Effector CD8-positive, alpha-beta T cell (primary cell): ENCODE results near the gene RNF220.

Source experiments
- DNase-seq: peaks from one replicate; lab custom pipeline; 2025; lab: John Stamatoyannopoulos, UW

Gene RNF220

GRCh38 chr1:44523593-44524591 lies 118.8 kb downstream of the RNF220 start:
- no peak for DNase-seq

DNA sequence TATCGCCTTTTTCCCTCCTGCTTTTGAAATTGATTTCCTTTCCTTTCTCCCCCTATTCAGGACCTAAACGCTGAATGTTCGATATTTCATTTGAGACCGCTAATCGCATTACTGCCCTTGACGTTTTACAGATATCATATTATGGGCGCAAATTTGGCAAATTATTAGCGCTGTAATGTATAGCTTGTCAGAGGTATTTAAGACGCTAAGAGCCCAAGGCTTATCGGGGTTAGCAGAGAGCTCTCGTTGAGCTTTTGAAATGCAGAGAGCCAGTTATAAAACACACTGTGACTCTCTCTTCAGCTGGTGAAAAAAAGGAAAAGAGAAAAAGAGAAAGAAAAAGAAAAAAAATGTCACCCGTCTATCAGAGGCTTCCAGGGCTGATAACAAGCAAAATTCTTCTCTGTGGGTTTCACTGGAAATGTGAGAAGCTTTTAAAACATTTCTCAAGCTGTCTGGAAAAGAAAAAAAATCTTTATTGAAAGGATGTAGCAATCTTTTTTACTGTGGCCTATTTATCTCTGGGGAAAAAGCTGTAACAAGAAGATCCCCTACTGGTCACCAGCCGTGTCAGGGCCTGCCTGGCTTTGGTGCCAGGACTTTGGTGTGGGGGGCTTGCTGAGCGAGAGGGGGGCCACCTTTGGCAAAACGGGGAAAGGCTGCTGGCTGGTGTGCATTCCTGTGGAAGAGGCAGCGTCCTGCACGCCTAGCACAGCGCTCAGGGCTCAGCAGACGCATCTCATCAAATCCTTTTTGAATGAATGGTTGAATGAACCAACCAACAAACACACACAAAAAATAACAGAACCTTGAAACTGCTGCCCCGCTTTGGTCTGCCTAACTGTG lies 119.8 kb downstream of the RNF220 start:
- DNase-seq, result no peak

DNA sequence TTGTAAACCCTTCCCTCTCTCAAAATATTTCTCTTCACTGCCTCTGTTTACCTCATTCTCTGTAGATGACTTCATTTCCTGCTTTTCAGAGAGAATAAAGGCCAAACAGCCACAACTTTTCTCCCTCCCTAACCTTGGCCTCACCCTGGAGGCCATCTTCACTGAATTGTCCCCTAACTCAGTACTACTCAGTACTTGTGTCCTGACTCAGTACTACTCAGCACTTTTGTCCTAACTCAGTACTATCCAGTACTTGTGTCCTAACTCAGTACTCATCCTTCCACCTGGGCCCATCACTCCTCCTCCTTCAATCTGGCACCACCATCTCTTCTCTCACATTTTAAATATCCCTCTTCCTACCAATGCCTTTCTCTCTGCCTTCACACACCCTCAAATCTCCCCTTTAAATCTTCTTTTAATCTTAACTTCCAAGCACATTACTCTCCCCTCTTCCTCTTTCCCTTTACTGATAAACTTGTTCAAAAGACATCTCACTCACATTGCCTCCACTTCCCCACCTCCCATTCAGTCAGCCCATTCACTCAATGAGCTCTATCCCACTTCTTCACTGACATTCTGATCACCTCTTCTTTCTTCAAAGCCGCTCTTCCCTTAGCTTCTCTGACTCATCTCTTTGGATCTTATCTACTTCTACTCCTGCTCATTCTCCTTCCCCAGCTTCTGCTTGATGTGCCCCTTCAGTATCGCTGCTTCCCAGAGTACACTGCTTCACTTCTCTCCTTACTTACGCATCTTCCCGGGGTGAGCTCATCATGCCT lies 121.4 kb downstream of the RNF220 start:
- no peak for DNase-seq

DNA sequence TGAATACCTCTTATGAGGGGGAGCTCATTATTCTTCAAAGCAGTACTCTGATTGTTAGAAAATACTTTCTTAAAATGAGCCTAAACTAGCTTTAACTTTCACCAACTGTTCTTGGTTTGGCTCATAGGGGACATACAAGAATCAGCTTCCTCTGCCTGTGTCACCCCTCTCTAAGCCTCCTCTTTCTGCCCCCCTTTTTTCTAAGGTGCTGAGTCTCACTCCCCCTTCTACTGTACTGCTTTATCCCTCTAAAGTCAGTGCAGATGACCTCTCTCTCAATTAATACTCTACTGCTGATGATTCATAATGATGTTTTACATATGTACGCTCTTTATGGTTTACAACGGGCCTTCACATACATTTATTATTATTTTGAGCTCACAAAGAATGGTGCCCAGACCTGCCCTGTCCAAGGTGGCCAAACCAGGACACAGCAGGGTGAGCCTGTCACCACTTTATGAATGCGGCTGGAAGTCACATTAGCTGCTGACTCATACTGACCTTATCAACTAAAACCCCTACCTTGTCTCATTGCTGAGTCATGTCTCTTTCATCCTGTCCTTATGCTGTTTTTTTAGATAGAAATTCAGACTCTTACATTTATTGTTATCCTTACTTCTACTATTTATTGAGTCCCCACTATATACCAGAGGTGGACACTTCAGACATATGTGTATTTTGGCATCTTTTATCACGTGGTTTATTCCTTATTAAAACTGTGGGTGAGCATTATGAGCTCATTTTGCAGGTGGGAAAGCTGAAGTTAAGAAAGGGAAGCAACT lies 126.9 kb downstream of the RNF220 start:
- no peak for DNase-seq

DNA sequence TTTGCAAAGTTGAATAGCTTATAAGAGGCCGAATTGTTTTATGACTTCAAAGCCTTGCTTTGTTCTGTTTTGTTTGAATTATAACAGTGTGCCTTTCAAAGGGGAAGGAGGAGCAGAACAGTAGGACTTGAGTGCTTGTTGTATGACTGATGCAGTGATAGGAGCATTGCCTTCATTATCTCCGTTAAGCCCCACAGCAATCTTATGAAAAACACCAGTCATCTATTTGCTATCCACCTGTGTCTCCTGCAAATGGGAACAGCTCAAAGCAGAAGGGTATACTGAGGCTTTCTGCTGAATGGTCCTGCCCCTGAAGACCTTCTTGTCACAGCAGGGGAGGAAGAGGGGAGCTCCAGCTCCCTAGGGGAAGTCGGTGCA lies 127.5 kb downstream of the RNF220 start:
- no peak for DNase-seq

- DNase-seq, result no peak
Observed at GRCh38 chr1:44534771-44535170, 129.7 kb downstream of the RNF220 start.

GRCh38 chr1:44536357-44537209 lies 131.5 kb downstream of the RNF220 start:
- DNase-seq, result no peak

GRCh38 chr1:44537538-44537937 lies 132.5 kb downstream of the RNF220 start:
- no peak for DNase-seq

GRCh38 chr1:44537956-44538355 lies 132.9 kb downstream of the RNF220 start:
- no peak for DNase-seq

DNA sequence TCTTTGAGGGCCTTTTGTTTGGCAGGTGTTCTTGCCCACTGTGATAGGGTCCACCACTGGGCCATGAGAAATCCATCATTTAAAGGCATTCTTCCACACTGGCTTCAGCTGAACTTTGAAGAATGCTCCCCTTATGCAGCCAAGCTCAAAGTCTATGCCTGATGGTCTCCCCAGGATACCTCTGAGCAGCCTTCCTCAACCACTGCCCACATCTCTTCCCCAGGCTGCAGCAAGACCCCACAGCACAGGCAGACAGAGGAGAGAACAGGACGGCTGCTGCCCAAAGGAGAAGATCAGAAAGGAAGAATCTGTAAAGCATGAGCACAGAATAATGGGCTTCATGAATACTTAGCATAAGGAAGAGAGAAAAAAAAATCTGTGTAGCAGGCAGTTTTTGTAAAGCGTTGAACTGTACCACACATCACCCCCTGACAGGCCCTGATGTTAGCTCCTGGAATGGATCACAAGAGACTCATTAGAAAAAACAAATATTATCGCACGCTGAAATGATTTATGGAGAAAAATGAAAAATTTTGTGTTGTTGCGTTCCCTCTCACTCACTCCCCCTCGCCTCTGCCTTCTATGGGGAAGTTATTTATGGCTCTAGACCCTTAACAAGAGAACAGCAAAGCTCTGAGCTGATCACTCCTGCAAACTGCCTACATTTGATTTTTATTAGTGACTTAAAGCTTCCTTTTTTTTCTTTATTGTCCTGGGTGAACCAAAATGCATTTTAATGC lies 135.1 kb downstream of the RNF220 start:
- no peak for DNase-seq

DNA sequence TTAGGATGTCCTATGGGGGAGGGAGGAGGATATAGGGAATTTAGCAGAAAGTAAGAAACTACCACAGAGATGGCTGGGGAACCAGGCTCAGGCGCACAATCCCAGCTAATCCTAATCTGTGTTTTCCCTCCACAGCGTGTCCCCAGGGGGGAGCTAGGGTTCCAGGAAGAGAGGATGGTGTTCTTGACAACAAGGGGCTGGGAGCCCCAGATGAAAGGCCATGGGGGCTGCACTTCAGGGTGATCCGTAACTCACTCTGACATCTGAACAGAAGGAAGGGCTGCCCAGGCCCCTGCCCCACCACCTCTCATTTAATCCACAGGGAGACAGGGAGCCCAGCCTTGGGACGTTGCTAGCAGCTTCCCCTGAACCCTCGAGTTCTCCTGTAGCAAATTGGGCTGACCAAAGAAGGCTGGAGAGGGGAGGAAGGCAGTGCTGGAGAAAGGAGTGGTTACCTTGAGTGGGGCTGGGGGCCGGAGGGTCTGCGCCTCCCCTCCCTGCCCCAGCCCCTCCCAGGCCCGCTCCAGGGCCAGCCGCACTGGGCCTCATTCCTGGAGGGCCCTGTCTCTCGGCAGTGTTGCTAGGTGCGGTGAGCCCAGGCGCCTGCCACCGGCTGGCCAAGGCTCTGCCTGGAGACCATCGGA lies 137.5 kb downstream of the RNF220 start:
- DNase-seq, result no peak

DNA sequence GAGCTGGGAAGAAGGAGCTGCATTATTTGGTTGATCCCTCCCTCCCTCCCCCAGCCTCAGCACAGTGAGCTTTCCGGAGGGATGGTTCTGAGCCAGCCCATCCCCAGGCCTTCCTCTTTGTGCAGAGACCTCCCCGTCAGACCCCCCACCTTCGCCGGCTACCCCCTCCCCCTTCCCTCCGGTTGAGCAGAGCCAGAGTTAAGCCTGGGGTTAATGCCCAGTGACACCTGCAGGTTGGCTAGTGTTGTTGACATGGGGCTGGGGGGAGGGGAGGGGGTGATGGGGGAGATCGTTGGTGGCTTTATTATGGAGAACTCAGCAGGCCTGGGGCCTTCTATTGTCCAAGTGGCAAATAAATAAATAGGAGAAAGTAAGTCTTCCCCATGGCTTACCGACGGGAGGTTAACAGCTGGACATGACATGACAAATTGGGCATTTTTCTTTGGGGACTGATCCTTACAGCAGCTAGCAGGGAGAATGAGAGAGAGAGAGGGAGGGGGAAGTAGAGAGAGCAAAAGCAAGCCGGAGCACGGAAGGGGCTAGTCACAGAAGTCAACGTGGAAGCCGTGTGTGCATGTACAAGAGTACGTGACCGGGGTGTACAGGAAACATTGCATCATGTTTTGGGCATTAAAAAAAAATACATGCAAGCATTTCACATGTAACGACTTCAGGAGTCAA lies 138.1 kb downstream of the RNF220 start:
- no peak for DNase-seq

DNA sequence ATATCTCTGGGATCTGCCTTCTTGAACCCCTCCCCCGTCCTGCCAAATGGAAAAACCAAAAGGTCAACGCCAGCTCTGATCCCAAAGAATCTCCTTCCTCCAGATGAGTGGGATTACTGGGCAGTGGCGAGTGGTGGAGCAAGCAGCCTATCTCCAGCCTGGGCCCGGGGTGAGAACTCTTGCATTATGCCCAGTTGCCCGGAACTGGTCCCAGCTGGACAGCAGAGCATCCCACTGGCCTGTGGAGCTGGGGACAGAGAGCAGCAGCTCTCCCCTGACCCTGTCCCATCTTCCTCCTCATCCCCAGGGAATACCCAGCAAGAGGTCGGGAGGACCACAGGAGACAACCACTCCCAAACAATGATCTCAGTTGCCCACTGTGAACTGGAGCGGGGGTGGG lies 138.7 kb downstream of the RNF220 start:
- no peak for DNase-seq

GRCh38 chr1:44544960-44545359 lies 139.9 kb downstream of the RNF220 start:
- DNase-seq, result no peak

GRCh38 chr1:44545961-44546360 lies 140.9 kb downstream of the RNF220 start:
- no peak for DNase-seq

GRCh38 chr1:44546403-44547053 lies 141.5 kb downstream of the RNF220 start:
- no peak for DNase-seq

DNA sequence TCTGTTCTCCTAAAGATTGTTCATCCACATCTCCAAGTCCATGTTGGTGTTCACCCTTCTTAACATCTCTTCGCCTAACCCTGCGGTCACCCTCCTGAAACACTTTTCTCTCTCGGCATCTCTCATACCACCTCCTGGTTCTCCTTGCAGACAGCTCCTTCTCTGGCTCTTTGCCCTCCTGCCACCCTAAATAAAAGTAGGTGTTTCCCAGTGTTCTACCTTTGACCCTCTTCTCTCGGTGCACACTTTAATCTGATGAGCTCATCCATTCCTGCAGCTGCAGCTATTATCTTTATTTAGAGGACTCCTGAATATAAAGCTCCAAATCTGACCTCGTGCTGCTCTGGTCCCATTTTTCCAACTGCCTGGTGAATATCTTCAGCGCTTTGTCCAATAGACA lies 142.3 kb downstream of the RNF220 start:
- DNase-seq, result no peak

- no peak for DNase-seq
Observed at GRCh38 chr1:44547837-44548236, 142.8 kb downstream of the RNF220 start.
